Fibroblast of pulmonary artery (primary cell): Measurements from ENCODE around the gene RUNX2.
A peak's percentile ranks its signal among the peaks of the same experiment; 100 is the strongest.

ENCODE experiments used
- DNase-seq: peaks from one replicate; pipeline ENCODE4 v3.0.0-alpha.2; 2010; ENCODE audit warnings: low read depth
- H3K4me3 ChIP-seq: replicated peaks from 2 replicates; pipeline ENCODE4 v1.5.1; 2011; ENCODE audit warnings: low read depth, mild to moderate bottlenecking, control low read depth, low read length, moderate library complexity
- TF ChIP-seq, protein P1 (sequence below): IDR thresholded peaks from 2 replicates; pipeline ENCODE4 v1.5.1; 2011; ENCODE audit warnings: mild to moderate bottlenecking, control low read depth, low read length, inconsistent platforms; ENCODE audit errors: missing control alignments

Gene RUNX2

DNA sequence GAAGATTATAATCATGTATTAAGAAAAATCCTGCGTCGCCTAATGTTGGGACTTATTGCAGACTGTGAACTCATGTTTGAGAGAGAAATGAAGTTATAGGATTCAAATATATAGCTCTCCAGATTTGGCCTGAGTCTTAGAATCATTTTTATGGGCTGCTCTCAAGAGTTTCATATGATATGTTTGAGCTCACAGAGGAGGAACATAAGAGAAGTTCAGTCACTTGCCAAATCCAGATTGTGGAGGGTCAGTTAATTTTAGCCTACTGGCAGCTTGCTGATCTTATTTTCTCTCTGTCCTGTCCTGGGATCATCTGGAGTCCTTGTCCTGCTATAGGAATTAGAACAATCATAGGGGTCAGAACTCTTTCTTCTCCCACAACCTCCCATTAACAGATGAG is 235.7 kb downstream of the RUNX2 start:
- H3K4me3 ChIP-seq: no peak overlapping the region
- DNase-seq: no peak
- TF ChIP-seq, protein P1, sequence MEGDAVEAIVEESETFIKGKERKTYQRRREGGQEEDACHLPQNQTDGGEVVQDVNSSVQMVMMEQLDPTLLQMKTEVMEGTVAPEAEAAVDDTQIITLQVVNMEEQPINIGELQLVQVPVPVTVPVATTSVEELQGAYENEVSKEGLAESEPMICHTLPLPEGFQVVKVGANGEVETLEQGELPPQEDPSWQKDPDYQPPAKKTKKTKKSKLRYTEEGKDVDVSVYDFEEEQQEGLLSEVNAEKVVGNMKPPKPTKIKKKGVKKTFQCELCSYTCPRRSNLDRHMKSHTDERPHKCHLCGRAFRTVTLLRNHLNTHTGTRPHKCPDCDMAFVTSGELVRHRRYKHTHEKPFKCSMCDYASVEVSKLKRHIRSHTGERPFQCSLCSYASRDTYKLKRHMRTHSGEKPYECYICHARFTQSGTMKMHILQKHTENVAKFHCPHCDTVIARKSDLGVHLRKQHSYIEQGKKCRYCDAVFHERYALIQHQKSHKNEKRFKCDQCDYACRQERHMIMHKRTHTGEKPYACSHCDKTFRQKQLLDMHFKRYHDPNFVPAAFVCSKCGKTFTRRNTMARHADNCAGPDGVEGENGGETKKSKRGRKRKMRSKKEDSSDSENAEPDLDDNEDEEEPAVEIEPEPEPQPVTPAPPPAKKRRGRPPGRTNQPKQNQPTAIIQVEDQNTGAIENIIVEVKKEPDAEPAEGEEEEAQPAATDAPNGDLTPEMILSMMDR: no peak

DNA sequence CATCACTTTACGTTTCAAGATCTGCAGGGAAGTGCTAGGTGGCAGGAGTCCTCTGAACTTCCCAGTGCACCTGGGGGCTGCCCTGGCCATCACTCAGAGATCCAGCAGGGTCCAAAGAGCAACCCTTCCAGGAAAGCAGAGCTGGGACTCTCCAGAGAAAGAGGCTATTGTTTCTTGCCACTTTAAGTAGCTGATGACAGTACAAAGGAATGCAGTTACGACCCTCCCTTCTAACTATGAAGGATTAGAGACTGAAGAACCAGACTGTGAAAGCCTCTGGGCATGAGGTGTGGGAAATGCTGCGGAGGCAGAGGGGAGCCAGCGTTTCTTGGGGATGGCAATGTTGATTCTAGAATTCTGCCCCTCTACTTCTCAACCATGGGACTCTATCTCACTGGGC is 238.8 kb downstream of the RUNX2 start:
- H3K4me3 ChIP-seq: no peak overlapping the region
- peak; percentile 58 for DNase-seq
- TF ChIP-seq, protein P1: no peak

DNA sequence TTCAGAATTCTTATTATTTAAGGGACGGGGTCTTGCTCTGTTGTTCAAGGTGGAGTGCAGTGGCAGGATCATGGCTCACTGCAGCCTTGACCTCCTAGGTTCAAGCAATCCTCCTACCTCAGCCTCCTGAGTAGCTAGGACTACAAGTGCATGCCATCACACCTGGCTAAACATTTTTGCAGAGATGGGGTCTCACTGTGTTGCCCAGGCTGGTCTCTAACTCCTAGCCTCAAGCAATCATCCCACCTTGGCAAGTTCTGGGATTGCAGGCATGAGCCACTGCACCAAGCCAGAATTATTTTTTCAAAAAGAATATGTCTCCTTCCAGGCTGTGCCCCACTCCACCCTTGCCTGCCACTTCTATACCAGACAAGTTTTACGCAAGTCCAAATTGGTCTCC is 239.7 kb downstream of the RUNX2 start:
- no peak for DNase-seq
- TF ChIP-seq, protein P1: no peak
- H3K4me3 ChIP-seq: no peak overlapping the region

DNA sequence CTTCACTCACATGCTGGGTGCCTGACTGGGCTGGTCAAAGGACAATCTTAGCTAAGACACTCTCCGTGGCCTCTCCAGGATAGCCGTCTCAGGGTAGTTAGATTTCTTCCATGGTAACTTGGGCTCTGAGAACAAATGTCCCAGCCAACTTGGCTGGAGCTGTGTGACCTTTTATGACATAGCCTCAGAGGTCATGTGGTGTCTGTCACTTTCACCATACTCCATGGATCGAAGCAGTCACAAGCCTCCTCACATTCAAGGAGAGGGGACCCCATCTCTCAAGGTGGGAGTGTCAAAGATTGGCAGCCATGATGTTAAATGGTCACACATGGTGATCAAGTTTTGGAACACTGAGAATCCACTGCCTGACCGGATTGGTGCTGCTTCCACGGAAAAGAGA is 240.5 kb downstream of the RUNX2 start:
- no peak for DNase-seq
- no peak overlapping the region for H3K4me3 ChIP-seq
- TF ChIP-seq, protein P1: no peak

DNA sequence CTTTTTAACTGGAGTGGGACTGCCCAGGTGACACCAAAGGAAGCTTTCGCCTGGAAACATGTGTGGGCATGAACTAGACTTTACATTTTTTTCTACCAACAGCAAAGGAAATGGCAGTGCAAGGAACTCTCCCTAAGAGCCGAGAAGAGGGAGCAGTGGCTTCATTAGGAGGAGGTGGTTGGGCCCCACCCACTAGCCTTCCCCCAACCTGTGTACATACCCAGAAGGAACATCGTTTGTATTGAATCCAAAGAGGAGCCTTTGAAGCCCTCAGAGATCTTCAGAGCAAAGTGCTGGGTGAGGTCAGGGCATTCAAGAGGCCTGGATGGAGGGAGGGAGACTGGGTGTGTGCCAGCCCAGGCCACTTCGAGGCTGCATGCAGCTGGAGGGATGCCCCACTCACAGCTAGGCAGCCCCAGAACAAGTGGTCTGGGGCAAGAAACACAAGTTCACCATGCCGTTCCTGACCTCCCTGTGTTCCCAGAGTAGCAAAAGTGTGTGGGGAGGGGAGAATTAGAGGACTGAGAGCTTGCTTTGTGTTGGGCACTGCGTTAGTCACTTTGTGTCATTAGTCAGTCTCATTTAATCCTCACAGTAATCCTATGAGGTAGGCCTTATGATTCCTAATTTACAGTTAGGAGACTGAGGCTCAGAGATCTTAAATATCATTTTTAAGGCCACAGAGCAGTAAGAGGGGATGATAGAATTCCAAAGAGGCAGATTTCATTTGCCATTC is 241.2 kb downstream of the RUNX2 start:
- no peak for DNase-seq
- TF ChIP-seq, protein P1: no peak
- H3K4me3 ChIP-seq: no peak overlapping the region

DNA sequence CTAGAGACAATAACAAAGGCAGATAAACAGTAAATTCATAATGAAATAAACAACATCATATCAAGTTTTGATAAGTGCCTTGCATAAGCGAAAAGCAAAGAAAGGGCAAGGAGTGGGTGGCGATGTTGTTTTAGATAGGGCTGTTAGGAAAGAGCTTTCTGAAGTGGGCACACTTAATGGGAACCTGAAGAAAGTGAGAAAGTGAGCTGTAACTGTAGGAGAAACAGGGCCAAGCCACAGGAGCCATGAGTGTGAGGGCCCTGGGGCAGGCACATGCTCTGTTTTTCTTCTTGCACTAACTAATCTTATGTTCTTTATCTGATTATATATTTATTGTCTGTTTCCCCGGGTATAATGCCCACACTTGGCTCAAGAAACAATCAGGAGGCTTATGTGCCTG is 243.0 kb downstream of the RUNX2 start:
- TF ChIP-seq, protein P1: no peak
- H3K4me3 ChIP-seq: no peak overlapping the region
- no peak for DNase-seq

DNA sequence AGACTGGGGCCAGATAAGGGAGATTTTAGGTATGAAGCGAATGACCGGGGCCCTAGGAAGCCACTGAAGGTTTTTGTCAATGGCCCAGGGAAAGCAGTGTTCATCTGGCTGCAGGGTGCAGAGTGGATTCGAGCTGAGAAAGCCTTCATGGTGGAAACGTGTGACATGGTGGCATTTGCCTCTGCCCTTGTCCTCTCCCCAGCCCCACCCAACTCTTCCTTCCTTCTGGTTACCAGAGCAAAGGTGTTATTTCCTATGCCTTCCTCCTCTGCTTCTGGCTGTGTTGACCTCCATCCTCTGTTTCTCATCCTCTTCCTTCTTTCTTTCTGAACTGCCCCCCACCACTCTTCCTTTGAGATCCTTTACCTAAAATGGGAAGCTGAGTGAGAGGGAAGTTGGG is 244.7 kb downstream of the RUNX2 start:
- DNase-seq: no peak
- TF ChIP-seq, protein P1: no peak
- H3K4me3 ChIP-seq: no peak overlapping the region
